BLaER1 (cell line): ENCODE data around the gene CRYBA2.

Source experiments
- H3K27ac ChIP-seq: shearing (Covaris generic); formaldehyde crosslinking; 2 replicates; pipeline ENCODE4 v1.8.1; 2022
- H3K27me3 ChIP-seq: shearing (Covaris generic); formaldehyde crosslinking; 2 replicates; pipeline ENCODE4 v1.8.1; 2022
- H3K36me3 ChIP-seq: shearing (Covaris generic); formaldehyde crosslinking; 2 replicates; pipeline ENCODE4 v1.8.1; 2022
- H3K4me1 ChIP-seq: shearing (Covaris generic); formaldehyde crosslinking; 2 replicates; pipeline ENCODE4 v1.8.1; 2022
- H3K4me2 ChIP-seq: shearing (Covaris generic); formaldehyde crosslinking; 2 replicates; pipeline ENCODE4 v1.8.1; 2022
- H3K4me3 ChIP-seq: shearing (Covaris generic); formaldehyde crosslinking; 2 replicates; pipeline ENCODE4 v1.8.1; 2022
- H3K9ac ChIP-seq: shearing (Covaris generic); formaldehyde crosslinking; 2 replicates; pipeline ENCODE4 v1.8.1; 2022
- H3K9me3 ChIP-seq: shearing (Covaris generic); formaldehyde crosslinking; 2 replicates; pipeline ENCODE4 v1.8.1; 2022
- H4K20me1 ChIP-seq: shearing (Covaris generic); formaldehyde crosslinking; 2 replicates; pipeline ENCODE4 v1.8.1; 2022
- Cebpa-rat ChIP-seq: shearing (Covaris generic); IDR thresholded peaks from 2 replicates; pipeline ENCODE4 v1.8.1; 2022

The CRYBA2 gene

DNA sequence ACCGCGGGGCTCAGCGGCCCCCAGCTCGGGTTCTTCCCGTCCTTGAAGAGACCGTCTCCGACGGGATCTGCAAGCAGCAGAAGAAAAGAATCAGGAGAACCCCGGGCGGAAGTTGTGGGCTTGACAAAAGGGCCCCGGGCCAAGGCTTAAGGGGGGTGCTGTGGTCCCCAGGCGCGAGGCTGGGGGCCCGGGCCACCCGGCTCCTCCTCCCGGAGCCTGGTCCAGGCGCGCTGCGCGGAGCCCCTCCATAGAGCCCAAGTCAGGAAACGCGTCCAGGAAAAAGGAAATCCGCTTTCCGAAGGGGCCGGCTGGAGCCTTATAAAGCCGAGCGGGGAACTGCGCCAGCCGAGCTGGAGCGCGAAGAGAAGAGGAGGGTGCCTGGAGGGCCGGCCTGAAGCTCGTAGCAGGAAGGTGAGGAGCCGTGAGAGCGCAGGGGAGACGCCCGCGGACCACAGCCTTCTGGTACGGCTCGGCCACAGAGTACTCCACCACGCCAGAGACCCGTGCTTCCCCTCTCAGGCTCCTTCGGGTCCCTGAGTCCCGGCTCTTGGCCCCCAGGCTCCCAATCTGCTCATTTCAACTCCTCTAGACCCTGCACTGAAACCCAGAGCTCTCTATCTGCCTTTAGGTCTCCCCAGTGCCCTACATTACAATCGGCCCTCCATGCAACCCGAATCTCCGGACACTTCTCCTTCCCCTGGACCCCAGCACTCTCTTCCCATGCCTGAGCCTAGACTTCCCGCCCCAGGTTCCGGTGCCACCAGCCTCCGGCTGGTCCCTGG lies 8.8 kb downstream of the CRYBA2 start:
- peaks cover 9% of the 10 kb centered on the region for H3K4me1 ChIP-seq
- no peak overlapping the region for H3K9ac ChIP-seq
- H3K4me2 ChIP-seq, result peak overlapping the region; percentile 65
- H3K27me3 ChIP-seq, result peaks cover 98% of the 10 kb centered on the region
- H4K20me1 ChIP-seq, result peaks cover 82% of the 10 kb centered on the region
- H3K4me3 ChIP-seq, result peak overlapping the region; percentile 22; the same call in 1 of the 2 replicates
- H3K9me3 ChIP-seq, result peaks cover 10% of the 10 kb centered on the region; the same call in 1 of the 2 replicates
- TF ChIP-seq Cebpa-rat, result no peak
- no peak overlapping the region for H3K27ac ChIP-seq
- no peaks in the 10 kb centered on the region for H3K36me3 ChIP-seq

DNA sequence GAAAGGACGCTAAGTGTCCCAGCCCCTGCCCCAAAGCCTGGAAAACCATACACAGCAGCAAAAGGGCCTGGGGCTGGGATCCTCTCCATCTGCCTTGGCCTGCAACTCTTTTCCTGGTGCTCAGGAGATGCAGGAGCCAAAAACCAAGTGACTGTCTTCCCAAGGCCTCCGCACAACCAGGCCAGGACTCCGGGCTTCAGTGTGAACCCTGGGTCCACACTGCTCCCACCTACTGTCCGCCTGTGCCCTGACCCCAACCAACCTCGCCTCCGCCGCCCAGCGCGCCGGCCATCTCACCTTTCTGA lies 9.3 kb downstream of the CRYBA2 start:
- no peak overlapping the region for H3K9ac ChIP-seq
- no peaks in the 10 kb centered on the region for H3K36me3 ChIP-seq
- peaks cover 97% of the 10 kb centered on the region for H3K27me3 ChIP-seq
- peaks cover 9% of the 10 kb centered on the region for H3K4me1 ChIP-seq
- H3K4me2 ChIP-seq, result peak overlapping the region; percentile 65; the same call in 1 of the 2 replicates
- H4K20me1 ChIP-seq, result peaks cover 76% of the 10 kb centered on the region
- peaks cover 10% of the 10 kb centered on the region; the same call in 1 of the 2 replicates for H3K9me3 ChIP-seq
- H3K4me3 ChIP-seq, result peak overlapping the region; percentile 22; the same call in 1 of the 2 replicates
- no peak for TF ChIP-seq Cebpa-rat
- no peak overlapping the region for H3K27ac ChIP-seq

DNA sequence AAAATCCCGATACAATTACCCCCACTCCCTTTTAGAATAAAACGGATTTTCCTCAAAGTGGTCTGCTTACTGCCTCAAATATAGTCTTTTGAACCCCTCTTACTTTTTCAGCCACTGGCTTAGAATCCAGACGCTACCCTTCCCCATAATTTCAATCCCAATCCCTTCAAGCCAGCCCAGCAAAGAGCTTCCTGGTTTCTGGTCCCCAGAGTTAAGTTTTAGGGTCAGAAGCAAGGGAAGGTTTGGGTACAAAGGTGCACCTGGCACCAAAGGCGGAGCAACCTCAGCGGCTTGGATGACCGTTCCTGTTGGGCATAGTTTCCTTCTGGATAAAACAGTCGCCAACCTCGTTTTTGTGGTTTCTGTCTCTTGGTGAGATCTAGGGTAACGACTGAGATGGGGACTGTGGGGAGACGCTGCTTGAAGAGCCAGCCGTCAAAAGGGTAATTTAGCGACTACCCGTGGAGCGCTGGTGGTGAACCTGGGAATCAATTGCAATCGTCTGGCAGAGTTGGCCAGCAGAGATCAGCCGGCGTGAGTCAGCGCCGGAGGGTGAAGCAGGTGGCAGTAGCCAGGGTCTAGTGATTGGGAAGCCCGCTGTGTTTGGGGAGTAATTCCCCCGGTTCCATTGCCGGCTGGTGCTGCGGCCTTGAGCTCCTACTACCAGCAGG lies 9.8 kb downstream of the CRYBA2 start:
- Histone ChIP-seq H3K4me2 (no peak overlapping the region), H3K9ac (no peak overlapping the region), H4K20me1 (peaks cover 71% of the 10 kb centered on the region), H3K4me1 (peaks cover 9% of the 10 kb centered on the region), H3K27me3 (peaks cover 97% of the 10 kb centered on the region), H3K27ac (no peak overlapping the region), H3K4me3 (no peak overlapping the region), H3K9me3 (peaks cover 10% of the 10 kb centered on the region; the same call in 1 of the 2 replicates), H3K36me3 (no peaks in the 10 kb centered on the region)
- TF ChIP-seq Cebpa-rat, result no peak

DNA sequence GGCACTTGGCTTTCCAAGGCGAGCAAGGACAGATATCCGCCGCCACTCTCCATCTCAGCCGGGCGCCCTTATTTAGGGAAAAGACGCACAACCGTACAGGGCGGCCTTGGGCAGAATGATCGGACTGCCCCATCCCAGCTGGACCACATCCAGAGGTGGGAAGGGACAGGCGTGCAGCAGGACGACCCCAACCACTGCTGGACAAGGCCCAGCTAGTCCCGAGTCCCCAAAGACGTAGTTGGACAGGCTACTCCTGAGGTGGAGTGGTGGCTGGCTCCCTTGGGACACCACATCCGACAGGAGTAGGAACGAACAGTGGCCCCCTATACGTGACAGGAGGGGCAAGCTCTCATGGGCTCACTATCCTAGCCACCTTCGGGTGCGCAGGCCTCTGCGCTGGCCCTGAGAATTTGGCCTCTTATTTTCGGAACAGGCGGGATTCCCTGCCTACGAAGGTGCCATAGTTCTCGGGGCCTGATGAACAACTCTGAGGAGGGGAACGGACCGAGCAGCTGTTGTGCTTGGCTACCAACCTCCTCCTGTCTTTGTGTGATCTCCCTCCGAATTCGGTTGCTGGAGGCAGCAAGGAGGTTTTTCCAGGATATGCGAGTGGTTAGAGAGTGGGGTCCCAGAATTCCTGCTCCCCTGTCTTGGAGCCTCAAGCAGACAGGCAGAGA lies 10.5 kb downstream of the CRYBA2 start:
- no peaks in the 10 kb centered on the region for H3K36me3 ChIP-seq
- H3K27ac ChIP-seq, result no peak overlapping the region
- no peak overlapping the region for H3K4me3 ChIP-seq
- peaks cover 9% of the 10 kb centered on the region for H3K4me1 ChIP-seq
- no peak for TF ChIP-seq Cebpa-rat
- H3K9me3 ChIP-seq, result peaks cover 10% of the 10 kb centered on the region; the same call in 1 of the 2 replicates
- peaks cover 91% of the 10 kb centered on the region for H3K27me3 ChIP-seq
- no peak overlapping the region for H3K4me2 ChIP-seq
- peaks cover 64% of the 10 kb centered on the region for H4K20me1 ChIP-seq
- H3K9ac ChIP-seq, result no peak overlapping the region

DNA sequence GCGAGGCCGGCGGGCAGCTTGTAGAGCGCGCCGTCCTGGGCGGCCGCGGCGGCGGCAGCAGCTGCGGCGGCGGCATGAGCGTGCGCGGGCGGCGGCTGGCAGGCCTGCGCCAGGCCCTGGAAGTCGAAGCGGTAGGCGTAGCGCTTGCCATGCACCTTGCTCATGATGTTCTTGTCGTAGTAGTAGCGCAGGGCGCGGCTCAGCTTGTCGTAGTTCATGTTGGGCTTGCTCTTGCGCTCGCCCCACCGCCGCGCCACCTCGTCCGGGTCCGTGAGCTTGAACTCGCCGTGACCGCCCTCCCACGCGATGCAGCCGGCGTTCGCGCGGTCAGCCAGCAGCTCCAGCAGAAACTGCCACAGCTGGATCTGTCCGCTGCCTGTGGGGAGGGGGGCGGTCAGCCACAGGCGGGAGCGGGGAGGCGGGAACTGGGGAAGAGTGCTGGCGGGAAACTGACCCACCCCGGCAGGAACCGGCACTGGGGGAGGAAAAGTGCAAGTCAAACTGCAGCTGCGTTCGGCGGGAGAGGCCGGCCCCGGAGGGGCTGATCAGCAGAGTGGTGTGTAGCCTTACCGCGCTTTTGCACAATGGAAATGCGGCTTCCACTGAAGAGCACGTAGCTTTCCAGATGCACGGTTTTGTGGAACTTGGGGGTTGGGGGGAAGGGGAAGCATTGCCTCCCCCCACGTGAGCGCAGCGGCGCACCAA lies 11.2 kb downstream of the CRYBA2 start:
- TF ChIP-seq Cebpa-rat, result no peak
- Histone ChIP-seq H3K4me2 (no peak overlapping the region), H3K4me1 (peaks cover 9% of the 10 kb centered on the region), H3K27ac (no peak overlapping the region), H3K9me3 (peaks cover 10% of the 10 kb centered on the region; the same call in 1 of the 2 replicates), H3K36me3 (no peaks in the 10 kb centered on the region), H4K20me1 (peaks cover 58% of the 10 kb centered on the region), H3K27me3 (peaks cover 88% of the 10 kb centered on the region), H3K9ac (no peak overlapping the region), H3K4me3 (no peak overlapping the region)

DNA sequence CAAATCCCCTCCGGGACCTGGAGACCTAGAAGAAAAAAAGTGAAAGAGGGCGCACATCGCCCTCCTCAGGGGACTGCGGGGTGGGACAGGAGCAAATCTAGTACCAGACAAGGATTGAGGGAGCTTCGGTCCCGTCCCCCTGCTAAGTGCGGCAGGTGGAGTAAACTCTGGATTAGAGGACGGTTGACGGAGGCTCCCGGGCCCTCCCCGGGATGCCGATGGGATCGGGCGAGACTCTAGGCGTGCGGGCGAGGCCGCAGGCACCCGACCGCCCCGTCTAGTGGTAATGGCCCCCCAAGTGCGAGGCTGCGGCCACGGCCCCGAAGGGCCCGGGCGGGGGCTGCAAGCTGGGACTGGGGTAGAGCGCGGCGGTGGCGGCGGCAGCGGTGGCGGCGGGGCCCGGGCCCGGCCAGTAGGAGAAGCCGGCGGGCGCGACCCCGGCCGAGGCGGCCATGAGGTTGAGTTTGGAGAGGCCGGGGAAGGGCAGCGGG lies 11.8 kb downstream of the CRYBA2 start:
- Histone ChIP-seq H4K20me1 (peaks cover 52% of the 10 kb centered on the region), H3K27me3 (peaks cover 86% of the 10 kb centered on the region), H3K4me3 (no peak overlapping the region), H3K27ac (no peak overlapping the region), H3K4me2 (no peak overlapping the region), H3K4me1 (peaks cover 9% of the 10 kb centered on the region), H3K9ac (no peak overlapping the region), H3K36me3 (no peaks in the 10 kb centered on the region), H3K9me3 (peaks cover 10% of the 10 kb centered on the region; the same call in 1 of the 2 replicates)
- TF ChIP-seq Cebpa-rat, result no peak

DNA sequence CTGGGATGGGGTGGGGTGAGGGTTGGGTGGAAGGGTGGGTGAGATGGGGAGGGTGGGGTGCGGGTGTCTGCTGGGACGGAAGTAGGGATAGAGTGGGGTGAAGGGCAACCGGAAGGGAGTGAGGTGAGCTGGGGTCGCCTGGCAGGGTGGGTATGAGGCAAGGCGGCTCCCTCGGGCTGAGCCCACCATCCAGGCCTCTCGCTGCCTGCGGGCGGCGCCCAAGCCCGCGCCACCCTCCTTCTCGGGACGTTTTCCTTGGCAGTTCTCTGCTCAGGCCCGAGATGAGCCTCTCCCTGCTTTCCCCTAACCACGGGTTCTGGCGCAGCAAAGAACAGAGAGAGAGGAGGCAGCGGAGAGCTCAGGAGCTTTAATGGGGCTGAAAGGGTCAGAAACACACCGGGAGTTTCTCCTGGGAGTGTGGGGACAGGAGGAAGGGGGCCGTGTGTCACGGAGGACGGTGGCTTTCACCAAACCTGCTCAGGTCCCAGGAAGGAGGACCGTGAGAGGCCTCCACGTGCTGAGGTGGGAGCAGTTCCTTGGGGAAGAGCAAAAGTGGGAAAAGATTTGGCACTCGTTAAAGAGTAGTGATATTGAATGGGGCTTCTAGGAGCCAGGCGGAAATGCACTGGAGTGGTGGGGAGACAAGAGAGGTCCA lies 12.4 kb downstream of the CRYBA2 start:
- Histone ChIP-seq H3K4me2 (no peak overlapping the region), H3K27ac (no peak overlapping the region), H3K9ac (no peak overlapping the region), H3K36me3 (no peaks in the 10 kb centered on the region), H3K4me3 (no peak overlapping the region), H3K9me3 (peaks cover 10% of the 10 kb centered on the region; the same call in 1 of the 2 replicates), H3K4me1 (peaks cover 9% of the 10 kb centered on the region), H4K20me1 (peaks cover 46% of the 10 kb centered on the region), H3K27me3 (peaks cover 85% of the 10 kb centered on the region)
- no peak for TF ChIP-seq Cebpa-rat

DNA sequence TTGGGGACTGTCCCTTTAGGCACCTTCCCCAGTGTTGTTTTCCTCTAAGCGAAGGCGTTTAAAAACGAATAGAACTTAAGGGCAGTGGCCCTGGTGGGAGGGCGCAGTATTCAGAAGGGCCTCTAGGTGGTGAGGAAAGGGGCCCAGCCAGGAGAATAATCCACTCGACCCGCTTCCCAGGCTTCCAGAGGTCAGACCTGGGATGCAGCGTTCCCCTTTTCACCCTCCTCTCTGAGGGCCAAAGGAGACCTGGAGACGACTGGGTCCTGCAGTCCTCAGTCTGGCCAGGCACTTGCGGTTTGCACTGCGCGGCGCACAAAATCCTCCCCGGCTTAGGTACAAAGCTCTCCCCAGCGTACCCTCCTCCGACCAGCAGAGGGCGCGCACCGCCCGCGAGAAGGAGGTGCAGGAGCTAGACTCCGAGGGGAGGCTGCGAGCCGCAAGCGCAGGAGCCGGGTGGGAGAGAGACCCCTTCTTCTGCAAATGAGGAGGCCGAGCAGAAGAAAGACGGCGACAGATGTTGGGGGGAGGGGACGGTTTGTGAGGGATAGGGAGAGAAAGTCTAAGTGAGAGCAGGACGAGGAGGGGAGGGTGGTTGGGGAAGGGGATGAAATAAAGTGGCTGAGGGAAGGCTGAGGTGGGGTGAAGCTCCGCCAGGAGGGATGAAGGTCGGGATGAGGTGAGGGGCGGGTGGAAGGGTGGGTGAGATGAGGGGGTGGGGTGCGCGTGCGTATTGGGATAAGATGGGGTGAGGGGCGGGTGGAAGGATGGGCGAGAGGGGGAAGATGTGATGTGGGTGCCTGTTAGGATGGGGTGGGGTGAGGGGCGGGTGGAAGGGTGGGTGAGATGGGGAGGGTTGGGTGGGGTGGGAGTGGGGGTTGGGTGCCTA lies 13.1 kb downstream of the CRYBA2 start:
- Histone ChIP-seq H3K4me1 (peaks cover 9% of the 10 kb centered on the region), H3K9me3 (peaks cover 10% of the 10 kb centered on the region; the same call in 1 of the 2 replicates), H3K27me3 (peaks cover 84% of the 10 kb centered on the region), H3K9ac (no peak overlapping the region), H3K4me3 (peak overlapping the region; percentile 12; the same call in 1 of the 2 replicates), H3K36me3 (no peaks in the 10 kb centered on the region), H3K27ac (no peak overlapping the region), H3K4me2 (peak overlapping the region; percentile 57), H4K20me1 (peaks cover 42% of the 10 kb centered on the region)
- TF ChIP-seq Cebpa-rat, result no peak
